GM18517 (cell line): Measurements from ENCODE around the gene BAG5.

Experiments
- ATAC-seq: cut with Tn5 transposase; IDR thresholded peaks from one replicate; pipeline ENCODE4 v1.9.1; 2021; ENCODE audit warnings: mild to moderate bottlenecking, moderate library complexity; ENCODE audit not compliant: unreplicated experiment

The BAG5 gene

GRCh38 chr14:103510724-103511693 is 51.4 kb downstream of the BAG5 start:
- no peak for ATAC-seq

- no peak for ATAC-seq
Observed at GRCh38 chr14:103509864-103510723, 52.4 kb downstream of the BAG5 start.

GRCh38 chr14:103508521-103509329 is 53.7 kb downstream of the BAG5 start:
- ATAC-seq: no peak

- no peak for ATAC-seq
Observed at GRCh38 chr14:103507751-103508150, 54.7 kb downstream of the BAG5 start.
